ENCODE measurements around the gene AK2.
"Not testable (repeated sequence)": the region's sequence is repeated elsewhere in the genome, so short reads cannot be mapped to it uniquely, and the experiment has no call there.

AK2 gene

GRCh38 chr1:32975055-32975454, 61.6 kb downstream of the AK2 start:
- DNase-seq (ENCODE audit: low spot score), result not testable (repeated sequence)

- DNase-seq (ENCODE audit: low spot score), result not testable (repeated sequence)
These were observed 63.2 kb downstream of the AK2 start for GRCh38 chr1:32973458-32973857.

GRCh38 chr1:32972814-32973428, 63.8 kb downstream of the AK2 start:
- DNase-seq (ENCODE audit: low spot score), result peak; percentile 66

GRCh38 chr1:32971576-32971975, 65.1 kb downstream of the AK2 start:
- DNase-seq (ENCODE audit: low spot score), result no peak

GRCh38 chr1:32971156-32971555, 65.5 kb downstream of the AK2 start:
- DNase-seq (ENCODE audit: low spot score), result no peak

GRCh38 chr1:32969566-32969965, 67.1 kb downstream of the AK2 start:
- DNase-seq (ENCODE audit: low spot score), result no peak

GRCh38 chr1:32967888-32968568, 68.7 kb downstream of the AK2 start:
- no peak for DNase-seq (ENCODE audit: low spot score)

- DNase-seq (ENCODE audit: low spot score), result no peak
These were observed 69.8 kb downstream of the AK2 start for GRCh38 chr1:32966900-32967299.

DNA sequence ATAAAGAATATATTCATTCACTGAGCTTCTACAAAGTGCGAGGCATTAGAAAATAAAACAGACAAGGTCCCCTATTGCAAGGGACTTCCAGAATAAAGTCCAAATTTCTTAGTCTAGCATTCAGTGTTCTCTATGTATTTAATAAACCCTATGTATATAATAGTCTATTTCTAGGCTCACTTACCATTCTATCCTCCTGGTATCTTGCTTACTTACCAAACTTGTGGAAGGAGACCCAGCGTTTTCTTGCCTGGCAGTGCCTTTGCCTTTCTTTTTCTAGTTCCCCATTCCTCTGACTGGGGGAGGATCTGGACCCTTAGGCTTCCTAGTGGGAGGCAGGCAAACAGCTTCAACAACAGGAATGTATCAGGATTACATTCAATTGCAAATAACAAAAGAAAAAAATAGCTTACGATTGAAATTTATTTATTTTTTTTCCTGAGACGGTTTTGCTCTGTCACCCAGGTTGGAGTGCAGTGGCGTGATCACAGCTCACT, 71.4 kb downstream of the AK2 start:
- DNase-seq (ENCODE audit: low spot score), result no peak

GRCh38 chr1:32964461-32965250, 72.0 kb downstream of the AK2 start, which contains the start of gene RNF19B:
Gene RNF19B, minus strand, starts transcription at chr1:32964809. Its CDS starts 124 bp downstream, at chr1:32964685.
- peak; percentile 89 for DNase-seq (ENCODE audit: low spot score)

DNA sequence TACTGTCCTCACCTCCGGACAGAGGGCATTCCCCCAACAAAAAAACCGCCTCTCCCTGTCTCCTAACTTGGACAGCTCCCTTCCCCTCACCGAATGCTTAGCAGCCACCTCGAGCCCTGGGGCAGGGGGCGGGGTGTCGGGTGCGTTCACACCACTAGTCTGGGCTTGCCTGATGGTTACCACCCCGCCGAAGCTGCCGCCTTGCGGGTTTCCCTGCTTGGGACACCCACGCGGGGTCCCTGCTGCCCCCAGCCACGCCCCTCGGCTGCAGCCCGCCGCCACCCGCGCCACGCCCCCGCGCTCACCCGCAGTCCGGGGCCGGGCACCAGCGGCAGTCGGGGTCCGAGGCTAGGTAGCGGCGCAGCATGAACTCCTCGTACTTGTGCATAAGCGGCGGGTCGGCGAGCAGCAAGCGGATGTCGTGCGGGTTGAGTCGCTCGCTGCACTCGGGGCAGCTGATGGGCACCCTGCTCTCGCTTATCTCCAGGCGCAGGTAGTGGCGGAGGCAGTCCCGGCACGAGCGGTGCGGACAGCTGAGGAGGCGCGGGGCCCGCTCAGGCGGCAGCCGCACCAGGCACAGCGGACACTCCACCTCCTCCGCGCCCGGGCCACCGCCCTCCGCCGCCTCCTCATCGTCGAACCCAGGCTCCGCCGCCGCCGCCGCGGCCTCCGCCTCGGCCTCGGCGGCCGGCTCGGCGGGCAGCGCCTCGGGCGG, 72.8 kb downstream of the AK2 start:
- peak; percentile 40 for DNase-seq (ENCODE audit: low spot score)

- no peak for DNase-seq (ENCODE audit: low spot score)
These were observed 74.3 kb downstream of the AK2 start for GRCh38 chr1:32962248-32962896.

- DNase-seq (ENCODE audit: low spot score), result no peak
These were observed 75.8 kb downstream of the AK2 start for GRCh38 chr1:32960819-32961355.

DNA sequence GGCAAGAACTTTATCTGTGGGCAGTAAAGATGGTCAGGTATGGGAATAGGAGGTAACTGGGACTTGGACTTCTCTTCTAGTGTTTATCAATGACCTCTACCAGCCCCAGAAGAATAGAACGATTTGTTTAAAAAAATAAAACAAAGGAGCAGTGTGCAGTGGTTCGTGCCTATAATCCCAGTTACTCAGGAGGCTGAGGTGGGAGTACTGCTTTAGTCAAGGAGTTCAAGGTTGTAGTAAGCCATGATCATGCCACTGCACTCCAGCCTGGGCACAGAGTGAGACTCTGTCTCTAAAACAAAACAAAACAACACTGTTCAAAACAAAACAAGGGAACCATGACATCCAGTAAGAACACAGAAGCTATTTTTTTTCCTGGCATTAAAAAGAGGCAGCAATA, 76.3 kb downstream of the AK2 start:
- DNase-seq (ENCODE audit: low spot score), result no peak

DNA sequence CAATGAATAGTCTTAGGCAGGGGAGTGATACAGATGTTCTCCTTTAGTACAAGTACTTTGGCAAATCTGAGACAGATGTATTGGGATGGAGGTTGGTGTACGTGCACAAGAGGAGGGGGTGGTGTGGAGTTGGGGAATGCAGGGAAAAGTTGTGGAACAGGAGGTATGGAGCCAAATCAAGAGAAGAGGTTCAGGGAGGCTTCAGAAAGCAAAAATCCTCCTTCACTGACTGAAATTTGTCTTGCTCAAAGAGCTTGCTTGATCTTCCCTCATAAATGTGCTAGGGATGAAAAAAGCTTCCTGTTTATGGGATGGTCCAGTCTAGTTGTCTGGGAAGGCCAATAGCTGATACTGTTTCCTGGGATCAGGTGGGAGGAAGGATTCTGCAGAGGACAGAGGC, 77.9 kb downstream of the AK2 start:
- DNase-seq (ENCODE audit: low spot score), result no peak
